Fibroblast of pulmonary artery (primary cell): Measurements from ENCODE around the gene PLA2G2F.

ENCODE experiments used
- DNase-seq: peaks from one replicate; pipeline ENCODE4 v3.0.0-alpha.2; 2010; ENCODE audit warnings: low read depth
- H3K4me3 ChIP-seq: replicated peaks from 2 replicates; pipeline ENCODE4 v1.5.1; 2011; ENCODE audit warnings: low read depth, mild to moderate bottlenecking, control low read depth, low read length, moderate library complexity
- TF ChIP-seq, protein P1 (sequence below): IDR thresholded peaks from 2 replicates; pipeline ENCODE4 v1.5.1; 2011; ENCODE audit warnings: mild to moderate bottlenecking, control low read depth, low read length, inconsistent platforms; ENCODE audit errors: missing control alignments

PLA2G2F gene

DNA sequence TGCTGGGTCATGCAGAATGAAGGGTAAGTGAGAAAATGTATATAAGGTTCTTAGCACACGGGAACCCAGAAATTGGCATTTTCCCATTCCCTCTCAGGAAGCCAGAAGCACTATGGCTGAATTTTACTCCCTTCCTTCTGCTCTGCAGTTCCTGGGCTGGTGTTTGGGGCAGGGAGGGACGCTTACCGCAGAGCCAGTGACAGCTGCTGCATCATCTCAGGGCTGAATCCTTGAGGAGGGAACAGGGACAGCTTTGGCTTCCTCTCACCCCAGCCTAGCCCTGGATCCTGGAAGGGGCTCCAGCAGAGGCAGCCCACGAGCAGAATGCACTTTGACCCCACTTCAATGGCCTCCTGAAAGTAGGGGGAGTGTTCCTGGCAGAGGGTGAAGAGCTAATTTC, 31.8 kb upstream of the PLA2G2F start:
- DNase-seq = no peak
- H3K4me3 ChIP-seq = no peak overlapping the region
- TF ChIP-seq, protein P1, sequence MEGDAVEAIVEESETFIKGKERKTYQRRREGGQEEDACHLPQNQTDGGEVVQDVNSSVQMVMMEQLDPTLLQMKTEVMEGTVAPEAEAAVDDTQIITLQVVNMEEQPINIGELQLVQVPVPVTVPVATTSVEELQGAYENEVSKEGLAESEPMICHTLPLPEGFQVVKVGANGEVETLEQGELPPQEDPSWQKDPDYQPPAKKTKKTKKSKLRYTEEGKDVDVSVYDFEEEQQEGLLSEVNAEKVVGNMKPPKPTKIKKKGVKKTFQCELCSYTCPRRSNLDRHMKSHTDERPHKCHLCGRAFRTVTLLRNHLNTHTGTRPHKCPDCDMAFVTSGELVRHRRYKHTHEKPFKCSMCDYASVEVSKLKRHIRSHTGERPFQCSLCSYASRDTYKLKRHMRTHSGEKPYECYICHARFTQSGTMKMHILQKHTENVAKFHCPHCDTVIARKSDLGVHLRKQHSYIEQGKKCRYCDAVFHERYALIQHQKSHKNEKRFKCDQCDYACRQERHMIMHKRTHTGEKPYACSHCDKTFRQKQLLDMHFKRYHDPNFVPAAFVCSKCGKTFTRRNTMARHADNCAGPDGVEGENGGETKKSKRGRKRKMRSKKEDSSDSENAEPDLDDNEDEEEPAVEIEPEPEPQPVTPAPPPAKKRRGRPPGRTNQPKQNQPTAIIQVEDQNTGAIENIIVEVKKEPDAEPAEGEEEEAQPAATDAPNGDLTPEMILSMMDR = no peak

DNA sequence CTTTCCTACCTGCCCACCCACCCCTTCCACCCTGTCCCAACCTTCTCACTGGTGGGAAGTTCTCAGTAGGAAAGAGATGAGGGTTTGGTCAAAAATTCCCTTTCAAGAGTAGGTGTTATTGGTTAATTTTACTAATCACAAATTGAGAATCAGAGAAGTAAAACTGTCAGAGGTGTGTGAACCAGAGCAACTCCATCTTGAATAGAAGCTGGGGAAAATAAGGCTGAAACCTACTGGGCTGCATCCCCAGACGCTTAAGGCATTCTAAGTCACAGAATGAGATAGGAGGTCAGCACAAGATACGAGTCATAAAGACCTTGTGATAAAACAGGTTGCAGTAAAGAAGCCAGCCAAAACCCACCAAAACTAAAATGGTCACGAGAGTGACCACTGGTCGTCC, 31.3 kb upstream of the PLA2G2F start:
- H3K4me3 ChIP-seq = no peak overlapping the region
- no peak for DNase-seq
- TF ChIP-seq, protein P1 = no peak

DNA sequence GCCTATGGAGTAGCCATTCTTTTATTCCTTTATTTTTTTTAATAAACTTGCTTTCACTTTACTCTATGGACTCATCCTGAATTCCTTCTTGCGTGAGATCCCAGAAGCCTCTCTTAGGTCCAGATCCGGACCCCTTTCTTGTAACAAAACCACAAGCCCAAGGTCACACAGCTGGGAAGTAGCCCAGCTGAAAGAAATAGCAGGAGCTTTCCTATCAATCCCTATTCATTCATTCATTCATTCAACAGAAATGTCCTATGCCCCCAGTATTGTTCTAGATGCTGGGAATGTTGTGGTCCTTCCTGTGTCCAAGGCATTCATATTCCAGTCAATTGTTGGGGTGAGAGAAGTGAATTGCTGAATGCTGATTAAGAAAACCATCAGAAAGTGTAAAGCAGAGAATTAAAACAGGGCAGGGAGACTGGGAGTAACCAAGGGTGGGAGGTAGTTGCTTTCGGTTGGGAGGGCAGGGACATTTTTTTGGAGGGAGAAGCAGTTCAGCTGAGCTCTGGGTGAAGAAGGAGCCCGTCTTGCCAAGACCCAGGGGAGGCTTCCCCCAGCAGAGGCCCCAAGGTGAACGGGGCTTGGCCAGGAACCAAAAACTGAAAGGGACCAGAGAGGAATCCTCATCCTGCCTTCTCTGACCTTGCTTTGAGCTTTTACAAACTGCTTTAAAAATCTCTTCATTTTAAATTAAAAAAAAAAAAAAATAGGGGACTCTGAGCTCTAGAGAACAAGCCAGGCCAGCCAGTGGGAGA, 30.6 kb upstream of the PLA2G2F start:
- TF ChIP-seq, protein P1 = no peak
- no peak for DNase-seq
- H3K4me3 ChIP-seq = no peak overlapping the region

DNA sequence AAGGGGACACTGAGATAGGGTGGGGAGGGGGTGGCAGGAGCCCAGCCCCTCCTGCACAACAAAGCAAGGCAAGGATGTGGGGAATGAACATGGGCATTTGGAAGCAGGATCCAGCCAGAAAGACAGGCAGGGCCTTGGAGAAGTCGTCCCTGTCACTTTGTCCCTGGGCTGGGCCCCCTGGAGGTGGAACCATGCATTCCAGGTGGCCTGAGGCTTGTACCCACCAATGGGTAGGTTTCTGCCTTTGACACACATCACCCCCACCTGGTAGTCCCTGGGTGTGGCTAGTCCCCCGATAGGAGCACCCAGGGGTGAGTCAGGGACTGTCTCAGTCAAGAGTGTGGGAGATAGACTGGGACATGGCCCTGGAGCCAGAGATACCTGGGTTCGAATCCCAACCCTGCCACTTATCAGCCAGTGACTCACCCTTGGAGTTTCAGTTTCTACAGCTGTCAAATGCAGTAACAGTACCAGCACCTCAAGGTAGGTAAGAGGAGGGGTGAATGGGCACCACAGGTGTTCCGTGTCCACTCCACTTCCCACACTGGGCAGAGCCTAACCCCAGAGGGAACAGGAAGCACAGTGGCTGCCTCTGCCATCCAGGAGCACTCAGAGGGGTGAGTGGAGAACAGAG, 29.8 kb upstream of the PLA2G2F start:
- H3K4me3 ChIP-seq = no peak overlapping the region
- TF ChIP-seq, protein P1 = no peak
- no peak for DNase-seq

DNA sequence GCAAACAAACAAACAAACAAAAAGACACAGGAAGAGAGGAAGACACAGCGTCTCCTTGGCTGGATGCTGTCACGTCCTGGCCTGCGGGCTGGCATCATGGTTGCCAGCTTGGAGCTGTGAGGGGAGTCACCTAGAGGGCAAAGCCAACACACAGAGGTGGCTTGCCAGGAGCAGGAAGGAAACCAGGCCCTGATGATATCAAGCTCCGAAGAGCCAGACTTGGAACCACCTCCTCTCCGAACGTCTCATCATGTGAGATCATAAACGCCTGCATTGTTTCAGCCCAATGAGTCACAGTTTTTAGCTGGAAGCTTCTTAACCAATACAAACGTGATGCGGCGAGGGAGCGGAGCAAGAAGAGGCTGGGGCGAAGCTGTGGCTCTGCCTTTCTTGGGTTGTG, 28.4 kb upstream of the PLA2G2F start:
- no peak overlapping the region for H3K4me3 ChIP-seq
- DNase-seq = peak; percentile 92
- TF ChIP-seq, protein P1 = no peak

DNA sequence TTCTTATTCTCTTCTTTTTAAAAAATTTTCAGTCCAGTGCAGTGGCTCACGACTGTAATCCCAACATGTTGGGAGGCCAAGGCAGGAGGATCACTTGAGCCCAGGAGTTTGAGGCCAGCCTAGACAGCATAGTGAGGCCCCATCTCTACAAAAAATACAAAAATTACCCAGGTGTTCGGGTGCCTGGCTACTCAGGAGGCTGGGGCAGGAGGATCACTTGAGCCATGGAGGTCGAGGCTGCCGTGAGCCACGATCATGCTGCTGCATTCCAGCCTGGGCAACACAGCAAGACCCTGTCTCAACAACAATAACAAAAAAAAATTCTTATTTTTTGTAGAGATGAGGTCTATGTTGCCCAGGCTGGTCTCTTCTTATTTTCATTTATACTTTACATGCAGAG, 27.7 kb upstream of the PLA2G2F start:
- H3K4me3 ChIP-seq = no peak overlapping the region
- TF ChIP-seq, protein P1 = no peak
- DNase-seq = no peak
